ENCODE data around the gene XPNPEP2. TPM values are rescaled to one million over a fixed set of nuclear protein-coding genes. Genes with fewer than 3 reads are reported as not detected.
A peak's percentile ranks its signal among the peaks of the same experiment; 100 is the strongest.

Gene XPNPEP2
- total and polyA plus RNA-seq, 4 donors, result 0.19 to 23.0 (median 4.9) TPM

GRCh38 chrX:129747533-129747932 is 8.8 kb downstream of the XPNPEP2 start (continued):
- no peak for TF ChIP-seq HNF4G (IDR thresholded peaks at IDR 0.05)

DNA sequence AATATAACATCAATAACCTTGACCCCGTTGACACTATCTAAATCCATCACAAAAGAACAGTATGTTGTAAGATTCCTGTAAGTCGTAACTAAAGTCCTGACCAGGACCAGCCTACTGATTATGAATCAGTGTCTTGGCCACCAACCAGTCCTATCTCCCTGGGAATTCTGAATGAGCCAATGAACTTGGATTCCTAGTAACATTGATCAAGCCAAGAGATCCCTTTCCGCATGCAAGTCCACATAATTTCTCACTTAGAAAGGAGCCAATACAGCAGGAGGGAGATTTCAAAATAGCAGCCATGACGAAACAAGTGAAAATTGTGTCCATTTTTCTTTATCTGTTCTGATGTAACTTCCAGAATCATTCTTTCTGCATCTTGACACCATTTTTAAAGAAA is 9.5 kb downstream of the XPNPEP2 start:
- Histone ChIP-seq H3K27me3 (ENCODE audit: control insufficient read depth in 4 of 4, insufficient read depth in 4 of 4, low read length in 3 of 4) (no peaks in the 10 kb centered on the region), H3K9me3 (ENCODE audit: control insufficient read depth in 4 of 4, low read length in 3 of 4) (no peaks in the 10 kb centered on the region), H3K9ac (ENCODE audit: low read depth in 1 of 2, low read length in 2 of 2) (no peak overlapping the region), H3K36me3 (ENCODE audit: control insufficient read depth in 4 of 4, insufficient read depth in 3 of 4, low read depth in 1 of 4, low read length in 3 of 4) (no peaks in the 10 kb centered on the region), H3K4me1 (ENCODE audit: control insufficient read depth in 4 of 4, insufficient read depth in 4 of 4, low read length in 3 of 4) (peaks cover 0 to 11% (median under 1%) of the 10 kb centered on the region in 4 donors), H3K4me3 (ENCODE audit: low read depth in 1 of 3, low read length in 3 of 3) (no peak overlapping the region), H3K27ac (ENCODE audit: low read depth in 1 of 2, low read length in 2 of 2) (no peak overlapping the region)
- no peak for DNase-seq (ENCODE audit: low spot score)
- TF ChIP-seq HNF4G (IDR thresholded peaks at IDR 0.05), result no peak
- peak; percentile 17 to 37 for TF ChIP-seq JUND (IDR thresholded peaks at IDR 0.05)
- TF ChIP-seq FOXA1 (IDR thresholded peaks at IDR 0.05), result no peak
- peak in 1 of 2 donors; percentile 16 for TF ChIP-seq GABPA (IDR thresholded peaks at IDR 0.05 in 1 of 2, conservative IDR thresholded peaks at IDR 0.05 in 1 of 2)
- TF ChIP-seq RXRA (IDR thresholded peaks at IDR 0.05), result peak; percentile 20 to 44
- TF ChIP-seq FOXA2 (IDR thresholded peaks at IDR 0.05), result no peak
- peak; percentile 52 to 69 for TF ChIP-seq HNF4A (conservative IDR thresholded peaks at IDR 0.05)
- TF ChIP-seq SP1 (IDR thresholded peaks at IDR 0.05), result peak; percentile 26
- no peak for TF ChIP-seq ATF3 (IDR thresholded peaks at IDR 0.05)
- TF ChIP-seq, protein P1, sequence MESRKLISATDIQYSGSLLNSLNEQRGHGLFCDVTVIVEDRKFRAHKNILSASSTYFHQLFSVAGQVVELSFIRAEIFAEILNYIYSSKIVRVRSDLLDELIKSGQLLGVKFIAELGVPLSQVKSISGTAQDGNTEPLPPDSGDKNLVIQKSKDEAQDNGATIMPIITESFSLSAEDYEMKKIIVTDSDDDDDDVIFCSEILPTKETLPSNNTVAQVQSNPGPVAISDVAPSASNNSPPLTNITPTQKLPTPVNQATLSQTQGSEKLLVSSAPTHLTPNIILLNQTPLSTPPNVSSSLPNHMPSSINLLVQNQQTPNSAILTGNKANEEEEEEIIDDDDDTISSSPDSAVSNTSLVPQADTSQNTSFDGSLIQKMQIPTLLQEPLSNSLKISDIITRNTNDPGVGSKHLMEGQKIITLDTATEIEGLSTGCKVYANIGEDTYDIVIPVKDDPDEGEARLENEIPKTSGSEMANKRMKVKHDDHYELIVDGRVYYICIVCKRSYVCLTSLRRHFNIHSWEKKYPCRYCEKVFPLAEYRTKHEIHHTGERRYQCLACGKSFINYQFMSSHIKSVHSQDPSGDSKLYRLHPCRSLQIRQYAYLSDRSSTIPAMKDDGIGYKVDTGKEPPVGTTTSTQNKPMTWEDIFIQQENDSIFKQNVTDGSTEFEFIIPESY (IDR thresholded peaks at IDR 0.05), result no peak
- TF ChIP-seq CTCF (IDR thresholded peaks at IDR 0.05; ENCODE audit: low read depth, low read length, missing input control), result no peak
- TF ChIP-seq NR2F2 (IDR thresholded peaks at IDR 0.05), result no peak
- no peak for TF ChIP-seq EGR1 (IDR thresholded peaks at IDR 0.05; ENCODE audit: low read depth in 2 of 2)
- TF ChIP-seq, protein P2, sequence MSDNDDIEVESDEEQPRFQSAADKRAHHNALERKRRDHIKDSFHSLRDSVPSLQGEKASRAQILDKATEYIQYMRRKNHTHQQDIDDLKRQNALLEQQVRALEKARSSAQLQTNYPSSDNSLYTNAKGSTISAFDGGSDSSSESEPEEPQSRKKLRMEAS (IDR thresholded peaks at IDR 0.05), result peak; percentile 13
- TF ChIP-seq, protein P3, sequence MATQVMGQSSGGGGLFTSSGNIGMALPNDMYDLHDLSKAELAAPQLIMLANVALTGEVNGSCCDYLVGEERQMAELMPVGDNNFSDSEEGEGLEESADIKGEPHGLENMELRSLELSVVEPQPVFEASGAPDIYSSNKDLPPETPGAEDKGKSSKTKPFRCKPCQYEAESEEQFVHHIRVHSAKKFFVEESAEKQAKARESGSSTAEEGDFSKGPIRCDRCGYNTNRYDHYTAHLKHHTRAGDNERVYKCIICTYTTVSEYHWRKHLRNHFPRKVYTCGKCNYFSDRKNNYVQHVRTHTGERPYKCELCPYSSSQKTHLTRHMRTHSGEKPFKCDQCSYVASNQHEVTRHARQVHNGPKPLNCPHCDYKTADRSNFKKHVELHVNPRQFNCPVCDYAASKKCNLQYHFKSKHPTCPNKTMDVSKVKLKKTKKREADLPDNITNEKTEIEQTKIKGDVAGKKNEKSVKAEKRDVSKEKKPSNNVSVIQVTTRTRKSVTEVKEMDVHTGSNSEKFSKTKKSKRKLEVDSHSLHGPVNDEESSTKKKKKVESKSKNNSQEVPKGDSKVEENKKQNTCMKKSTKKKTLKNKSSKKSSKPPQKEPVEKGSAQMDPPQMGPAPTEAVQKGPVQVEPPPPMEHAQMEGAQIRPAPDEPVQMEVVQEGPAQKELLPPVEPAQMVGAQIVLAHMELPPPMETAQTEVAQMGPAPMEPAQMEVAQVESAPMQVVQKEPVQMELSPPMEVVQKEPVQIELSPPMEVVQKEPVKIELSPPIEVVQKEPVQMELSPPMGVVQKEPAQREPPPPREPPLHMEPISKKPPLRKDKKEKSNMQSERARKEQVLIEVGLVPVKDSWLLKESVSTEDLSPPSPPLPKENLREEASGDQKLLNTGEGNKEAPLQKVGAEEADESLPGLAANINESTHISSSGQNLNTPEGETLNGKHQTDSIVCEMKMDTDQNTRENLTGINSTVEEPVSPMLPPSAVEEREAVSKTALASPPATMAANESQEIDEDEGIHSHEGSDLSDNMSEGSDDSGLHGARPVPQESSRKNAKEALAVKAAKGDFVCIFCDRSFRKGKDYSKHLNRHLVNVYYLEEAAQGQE (IDR thresholded peaks at IDR 0.05), result no peak
- peak in 1 of 2 donors; percentile 11 for TF ChIP-seq RAD21 (IDR thresholded peaks at IDR 0.05)
- TF ChIP-seq TAF1 (conservative IDR thresholded peaks at IDR 0.05), result no peak
- no peak for TF ChIP-seq YY1 (IDR thresholded peaks at IDR 0.05)
- 26% methylated on average over 4 of the region's 4 CpGs for WGBS

All from liver (tissue), 9 donors.